Adrenal gland (tissue), 12 donors: ENCODE data around the gene PRKCA. TPM values are rescaled to one million over a fixed set of nuclear protein-coding genes. Genes with fewer than 3 reads are reported as not detected.
"Not testable (repeated sequence)": the region's sequence is repeated elsewhere in the genome, so short reads cannot be mapped to it uniquely, and the experiment has no call there.

ENCODE experiments used
- DNase-seq, 7 donors: peaks; one replicate each; pipeline ENCODE4 v3.0.0-alpha.2; 2019 to 2020
- H3K27ac ChIP-seq, 5 donors: fragments of 200-600 bp; sonication (generic) in 4 of 5; 1 replicate in 3 of 5; 2 replicates in 2 of 5; pipeline versions ENCODE4 v1.5.1 to v1.8.0; 2016 to 2020; ENCODE audit warnings: mild to moderate bottlenecking in 1 of 5
- H3K27me3 ChIP-seq: fragments of 200-600 bp; 2 replicates; pipeline ENCODE4 v1.8.0; 2021
- H3K36me3 ChIP-seq, 2 donors: fragments of 200-600 bp; replicated peaks in 1 of 2; 1 replicate in 1 of 2; 2 replicates in 1 of 2; pipeline versions ENCODE4 v1.5.1 to v1.8.0; 2018 to 2022
- H3K4me1 ChIP-seq, 2 donors: fragments of 200-600 bp; replicated peaks in 1 of 2; 1 replicate in 1 of 2; 2 replicates in 1 of 2; pipeline versions ENCODE4 v1.5.1 to v1.8.0; 2018 to 2021
- H3K4me3 ChIP-seq, 4 donors: fragments of 200-600 bp; sonication (generic) in 3 of 4; one replicate each; pipeline ENCODE4 v1.5.1; 2016 to 2018
- H3K9me3 ChIP-seq, 3 donors: fragments of 200-600 bp; sonication (generic) in 1 of 3; replicated peaks in 1 of 3; 1 replicate in 2 of 3; 2 replicates in 1 of 3; pipeline versions ENCODE4 v1.5.1 to v1.8.0; 2016 to 2021
- POLR2A ChIP-seq, 2 donors: fragments of 450-650 bp; IDR thresholded peaks; one replicate each; pipeline ENCODE4 v1.6.1; 2017; ENCODE audit warnings: antibody characterized with exemption in 2 of 2, mild to moderate bottlenecking in 2 of 2, moderate library complexity in 1 of 2
- WGBS, 4 donors: extraction: QIAGEN DNeasy Blood & Tissue Kit in 2 of 4; methylation state at CpG; one replicate each; pipeline versions ENCODE4 v1.1.5 to v1.1.7; 2013 to 2017; 5-methylcytosine and 5-hydroxymethylcytosine counted together
- intact Hi-C, 2 donors: fragments of 100-400 bp; cut with DNase I; formaldehyde crosslinking; loops; one replicate each; pipeline versions ENCODE4 v1.14.1 to v1.15.0; 2022 to 2023
- polyA plus RNA-seq, 3 donors: library from polyadenylated mRNA; stranded (reverse); fragments of 200-250 nt in 2 of 3; fragments of 350-450 nt in 1 of 3; fragmentation: Illumina TruSeq in 1 of 3; extraction: RNeasy Lipid Tissue Mini Kit (QIAGEN cat#74804) in 1 of 3; gene quantifications; one replicate each; pipeline ENCODE4 v1.2.3, GENCODE V29; 2013 to 2014
- total RNA-seq, 9 donors: library from RNA; depleted of rRNA in 4 of 9; stranded (reverse); fragments of >200 nt in 4 of 9; fragments of 120-200 nt in 1 of 9; fragmentation: NEBNext Ultra II Directional in 1 of 9; extraction: Animal tissue kit (Norgen Biotek cat#: 25700) in 1 of 9; gene quantifications; one replicate each; pipeline versions ENCODE4 v1.1.0 to v1.2.4, GENCODE V29; 2013 to 2023
- TF ChIP-seq, protein P1 (sequence below), 6 experiments: fragments of 450-650 bp in 4 of 6; fragments of 200-600 bp in 2 of 6; sonication (generic) in 1 of 6; IDR thresholded peaks; 1 replicate in 5 of 6; 2 replicates in 1 of 6; pipeline versions ENCODE4 v1.5.1 to v1.8.0; 2016 to 2021; ENCODE audit warnings: antibody characterized with exemption in 6 of 6, mild to moderate bottlenecking in 2 of 6, moderate library complexity in 1 of 6
- donor health status: healthy with polysubstance abuse.
- donor health status: Bipolar disorder and iron deficiency.
- donor health status: DM: yes; HTN: yes; CAD: no.
- donor health status: DM: no; HTN: no; CAD: no.
- donor health status: DM: no; HTN: no; CAD: no.
- donor health status: DM: yes; HTN: yes; CAD: no.

The PRKCA gene
- total and polyA plus RNA-seq, 12 donors, result 15.1 to 202 (median 84.1) TPM

- DNase-seq, result no peak
- H3K27ac ChIP-seq, result peak overlapping the region in 3 of 5 donors; percentile 2 to 52 (median 32)
- intact Hi-C loops, result loop anchor here in 1 of 2 donors (10.0 kb wide), 1 partner anchor 366 kb away; no protein-coding TSS in a partner anchor
- no peaks in the 10 kb centered on the region for H3K36me3 ChIP-seq
- H3K4me3 ChIP-seq, result no peak overlapping the region
- no peaks in the 10 kb centered on the region for H3K27me3 ChIP-seq
- 42 to 69% (median 65%) methylated on average over 2 of the region's 2 CpGs for WGBS, 4 donors
- no peaks in the 10 kb centered on the region for H3K9me3 ChIP-seq
- TF ChIP-seq POLR2A (IDR thresholded peaks at IDR 0.05), result no peak
- TF ChIP-seq, protein P1, sequence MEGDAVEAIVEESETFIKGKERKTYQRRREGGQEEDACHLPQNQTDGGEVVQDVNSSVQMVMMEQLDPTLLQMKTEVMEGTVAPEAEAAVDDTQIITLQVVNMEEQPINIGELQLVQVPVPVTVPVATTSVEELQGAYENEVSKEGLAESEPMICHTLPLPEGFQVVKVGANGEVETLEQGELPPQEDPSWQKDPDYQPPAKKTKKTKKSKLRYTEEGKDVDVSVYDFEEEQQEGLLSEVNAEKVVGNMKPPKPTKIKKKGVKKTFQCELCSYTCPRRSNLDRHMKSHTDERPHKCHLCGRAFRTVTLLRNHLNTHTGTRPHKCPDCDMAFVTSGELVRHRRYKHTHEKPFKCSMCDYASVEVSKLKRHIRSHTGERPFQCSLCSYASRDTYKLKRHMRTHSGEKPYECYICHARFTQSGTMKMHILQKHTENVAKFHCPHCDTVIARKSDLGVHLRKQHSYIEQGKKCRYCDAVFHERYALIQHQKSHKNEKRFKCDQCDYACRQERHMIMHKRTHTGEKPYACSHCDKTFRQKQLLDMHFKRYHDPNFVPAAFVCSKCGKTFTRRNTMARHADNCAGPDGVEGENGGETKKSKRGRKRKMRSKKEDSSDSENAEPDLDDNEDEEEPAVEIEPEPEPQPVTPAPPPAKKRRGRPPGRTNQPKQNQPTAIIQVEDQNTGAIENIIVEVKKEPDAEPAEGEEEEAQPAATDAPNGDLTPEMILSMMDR (IDR thresholded peaks at IDR 0.05), result no peak
- peaks cover 0 to 22% of the 10 kb centered on the region in 2 donors for H3K4me1 ChIP-seq
These were observed 318.1 kb downstream of the PRKCA start for GRCh38 chr17:66620528-66620927.

DNA sequence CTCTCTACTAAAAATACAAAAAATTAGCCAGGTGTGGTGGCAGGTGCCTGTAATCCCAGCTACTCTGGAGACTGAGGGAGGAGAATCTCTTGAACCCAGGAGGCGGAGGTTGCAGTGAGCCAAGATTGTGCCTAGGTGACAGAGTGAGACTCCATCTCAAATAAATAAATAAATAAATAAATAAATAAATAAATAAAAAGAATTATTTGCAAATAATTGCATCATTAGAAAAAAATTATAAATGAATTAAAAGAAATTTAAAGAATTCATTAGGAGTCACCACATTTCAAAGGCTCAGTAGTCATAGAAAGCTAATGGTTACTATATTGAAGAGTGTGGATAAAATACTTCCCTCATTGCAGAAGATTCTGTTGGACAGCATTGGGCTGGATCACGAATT lies 322.2 kb downstream of the PRKCA start:
- not testable (repeated sequence) for H3K27ac ChIP-seq, H3K36me3 ChIP-seq, H3K27me3 ChIP-seq, H3K4me3 ChIP-seq, DNase-seq, H3K9me3 ChIP-seq
- WGBS, 4 donors, result 89 to 95% (median 92%) methylated on average over 2 of the region's 2 CpGs
- peaks cover 0 to 22% of the 10 kb centered on the region in 2 donors for H3K4me1 ChIP-seq
- intact Hi-C loops, result loop anchor here in 1 of 2 donors (10.0 kb wide), 1 partner anchor 370 kb away; no protein-coding TSS in a partner anchor

DNA sequence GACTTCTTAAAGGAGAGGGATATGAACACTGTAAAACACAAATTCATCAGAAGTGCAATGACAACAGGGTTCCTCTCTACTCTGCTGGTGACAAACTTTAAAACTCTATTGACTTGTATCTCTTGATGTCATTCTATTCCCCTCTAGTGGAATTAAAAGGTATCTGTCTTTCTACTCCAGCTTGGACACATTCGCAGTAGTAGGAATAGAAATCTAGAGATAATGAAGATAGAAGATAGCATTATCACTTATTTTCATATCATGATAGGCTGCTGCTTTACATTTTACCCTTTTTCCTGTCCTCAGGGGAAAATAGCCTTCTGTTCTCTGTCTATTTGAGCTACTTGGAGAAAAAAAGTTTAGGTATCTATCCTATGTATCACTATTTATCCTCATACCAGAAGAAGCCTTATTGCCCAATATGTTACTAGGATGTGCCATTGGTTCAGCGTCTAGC lies 322.9 kb downstream of the PRKCA start:
- Histone ChIP-seq H3K4me3 (no peak overlapping the region), H3K36me3 (no peaks in the 10 kb centered on the region), H3K4me1 (peaks cover 0 to 21% of the 10 kb centered on the region in 2 donors), H3K27me3 (no peaks in the 10 kb centered on the region), H3K27ac (no peak overlapping the region), H3K9me3 (no peaks in the 10 kb centered on the region)
- WGBS, 4 donors, result 46 to 60% (median 50%) methylated on average over 2 of the region's 2 CpGs
- intact Hi-C loops, result loop anchor here in 1 of 2 donors (10.0 kb wide), 1 partner anchor 371 kb away; no protein-coding TSS in a partner anchor
- DNase-seq, result no peak
- TF ChIP-seq POLR2A (IDR thresholded peaks at IDR 0.05), result no peak
- TF ChIP-seq, protein P1 (IDR thresholded peaks at IDR 0.05), result peak; percentile 27 to 68 (median 58)

DNA sequence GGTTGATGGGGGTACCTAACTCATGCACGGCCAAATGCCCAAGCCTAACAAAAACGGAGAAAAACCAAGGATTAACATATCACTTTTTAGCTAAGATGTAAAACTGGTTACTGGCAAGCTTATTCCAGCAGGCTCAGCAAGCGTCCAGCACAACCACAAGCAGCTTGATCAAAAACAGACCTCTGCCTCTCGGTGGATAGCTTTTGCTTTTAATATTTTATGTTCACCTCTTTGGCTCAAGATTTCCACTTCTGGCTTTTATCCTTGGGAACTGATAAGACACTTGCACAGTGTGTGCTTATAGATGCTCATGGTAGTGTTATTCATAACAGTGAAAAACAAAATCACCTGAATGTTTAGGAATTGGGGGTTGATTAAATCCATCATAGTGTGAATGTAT lies 325.6 kb downstream of the PRKCA start:
- Histone ChIP-seq H3K9me3 (no peaks in the 10 kb centered on the region), H3K4me1 (no peaks in the 10 kb centered on the region), H3K4me3 (no peak overlapping the region), H3K27ac (no peak overlapping the region), H3K27me3 (no peaks in the 10 kb centered on the region), H3K36me3 (no peaks in the 10 kb centered on the region)
- DNase-seq, result no peak
- TF ChIP-seq, protein P1 (IDR thresholded peaks at IDR 0.05), result no peak
- no peak for TF ChIP-seq POLR2A (IDR thresholded peaks at IDR 0.05)
- 69 to 73% (median 72%) methylated on average over 4 of the region's 4 CpGs for WGBS, 4 donors
- intact Hi-C loops, result loop anchor here in 1 of 2 donors (10.0 kb wide), 1 partner anchor 373 kb away; no protein-coding TSS in a partner anchor

DNA sequence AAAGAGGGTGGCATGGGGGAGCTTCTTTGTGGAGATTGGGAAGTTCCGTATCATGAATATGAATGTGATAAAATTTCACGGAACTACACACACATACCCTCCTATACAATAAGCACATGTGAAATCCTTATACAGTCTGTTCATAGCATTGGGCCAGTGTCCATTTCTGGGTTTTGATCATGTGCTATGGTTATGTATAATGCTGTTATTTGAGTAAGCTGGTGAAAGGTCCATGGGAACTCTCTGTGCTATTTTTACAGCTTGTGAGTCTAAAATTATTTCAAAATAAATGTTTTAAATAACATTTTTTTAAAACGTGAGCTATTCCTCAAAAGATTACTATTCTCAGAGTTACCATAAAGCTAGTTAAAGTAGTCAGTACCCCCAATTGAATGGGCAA lies 327.3 kb downstream of the PRKCA start:
- H3K4me1 ChIP-seq, result no peaks in the 10 kb centered on the region
- no peak overlapping the region for H3K4me3 ChIP-seq
- WGBS, 4 donors, result 85 to 93% (median 90%) methylated on average over 3 of the region's 3 CpGs
- TF ChIP-seq POLR2A (IDR thresholded peaks at IDR 0.05), result no peak
- TF ChIP-seq, protein P1 (IDR thresholded peaks at IDR 0.05), result no peak
- no peaks in the 10 kb centered on the region for H3K36me3 ChIP-seq
- no peak overlapping the region for H3K27ac ChIP-seq
- no peaks in the 10 kb centered on the region for H3K9me3 ChIP-seq
- intact Hi-C loops, result loop anchor here in 1 of 2 donors (10.0 kb wide), 1 partner anchor 375 kb away; no protein-coding TSS in a partner anchor
- DNase-seq, result no peak
- no peaks in the 10 kb centered on the region for H3K27me3 ChIP-seq
